ENCODE results near the gene DCUN1D2. TPM values are rescaled to one million over a fixed set of nuclear protein-coding genes. Genes with fewer than 3 reads are reported as not detected.

The DCUN1D2 gene
- total RNA-seq, 1 experiment from 2014 or later = 26.2 TPM

GRCh38 chr13:113511361-113511760 lies 20.9 kb upstream of the DCUN1D2 start:
- Histone ChIP-seq H2AFZ (ENCODE audit: low read length) (no peak overlapping the region), H3K79me2 (ENCODE audit: low read length) (no peaks in the 10 kb centered on the region)

DNA sequence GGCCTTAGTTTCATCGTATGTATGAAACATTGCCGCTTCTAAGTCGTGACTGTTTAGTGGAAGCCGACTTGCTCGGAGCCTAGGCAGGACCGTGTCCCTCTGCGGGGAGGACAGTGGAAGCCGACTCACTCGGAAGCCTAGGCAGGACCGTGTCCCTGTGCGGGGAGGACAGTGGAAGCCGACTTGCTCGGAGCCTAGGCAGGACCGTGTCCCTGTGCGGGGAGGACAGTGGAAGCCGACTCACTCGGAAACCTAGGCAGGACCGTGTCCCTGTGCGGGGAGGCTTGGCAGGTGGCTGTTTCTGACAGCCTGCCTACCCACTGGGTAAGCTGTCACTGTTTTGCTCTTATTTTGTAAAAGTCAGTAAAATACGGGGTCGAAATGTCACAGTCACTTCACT lies 20.4 kb upstream of the DCUN1D2 start:
- no peaks in the 10 kb centered on the region for H3K4me1 ChIP-seq (ENCODE audit: low read length)
- H3K27me3 ChIP-seq (ENCODE audit: low read length) = no peaks in the 10 kb centered on the region
- no peak overlapping the region for H3K4me2 ChIP-seq (ENCODE audit: low read depth, low read length, poor library complexity, severe bottlenecking)
- no peaks in the 10 kb centered on the region for H4K20me1 ChIP-seq (ENCODE audit: insufficient read depth, low read depth, low read length)
- no peak overlapping the region for H3K9ac ChIP-seq (ENCODE audit: low read length)
- H3K4me3 ChIP-seq (ENCODE audit: low read length) = no peak overlapping the region
- H2AFZ ChIP-seq (ENCODE audit: low read length) = no peak overlapping the region
- DNase-seq = no peak
- no peaks in the 10 kb centered on the region for H3K9me3 ChIP-seq (ENCODE audit: low read length)
- no peaks in the 10 kb centered on the region for H3K36me3 ChIP-seq (ENCODE audit: insufficient read depth, low read length)
- no peak overlapping the region for H3K27ac ChIP-seq (ENCODE audit: low read length)
- 0 out of 2 replicates have a peak, but pooled peaks cover 2% of the 10 kb centered on the region for H3K79me2 ChIP-seq (ENCODE audit: low read length)
- H3K9me2 ChIP-seq (replicated peaks; ENCODE audit: insufficient read depth, low read length) = no peaks in the 10 kb centered on the region

More at GRCh38 chr13:113511361-113511760, 20.9 kb upstream of the DCUN1D2 start:
- H3K27ac ChIP-seq (ENCODE audit: low read length) = no peak overlapping the region
- H3K9ac ChIP-seq (ENCODE audit: low read length) = no peak overlapping the region
- no peak overlapping the region for H3K4me3 ChIP-seq (ENCODE audit: low read length)
- no peaks in the 10 kb centered on the region for H4K20me1 ChIP-seq (ENCODE audit: insufficient read depth, low read depth, low read length)
- no peaks in the 10 kb centered on the region for H3K27me3 ChIP-seq (ENCODE audit: low read length)
- no peaks in the 10 kb centered on the region for H3K4me1 ChIP-seq (ENCODE audit: low read length)
- H3K9me2 ChIP-seq (replicated peaks; ENCODE audit: insufficient read depth, low read length) = no peaks in the 10 kb centered on the region
- no peaks in the 10 kb centered on the region for H3K9me3 ChIP-seq (ENCODE audit: low read length)
- no peaks in the 10 kb centered on the region for H3K36me3 ChIP-seq (ENCODE audit: insufficient read depth, low read length)
- DNase-seq = no peak
- H3K4me2 ChIP-seq (ENCODE audit: low read depth, low read length, poor library complexity, severe bottlenecking) = no peak overlapping the region

DNA sequence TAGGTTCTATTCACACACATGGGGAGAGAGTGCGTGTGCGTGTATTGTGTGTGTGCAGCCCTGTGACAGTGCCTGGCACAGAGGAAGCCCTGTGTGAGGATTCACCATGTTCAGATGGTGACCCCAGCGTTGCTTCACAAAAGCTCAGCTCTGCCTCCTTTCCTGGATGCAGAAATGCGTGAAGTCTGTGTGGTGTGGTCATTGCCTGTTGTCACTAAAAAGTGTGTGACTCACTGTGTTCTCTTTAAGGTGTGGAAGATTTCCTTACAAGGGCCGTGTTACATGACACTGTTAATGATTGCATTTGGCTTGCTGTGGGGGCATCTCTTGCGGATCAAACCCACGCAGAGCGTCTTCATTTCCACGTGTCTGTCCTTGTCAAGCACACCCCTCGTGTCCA lies 19.5 kb upstream of the DCUN1D2 start:
- Histone ChIP-seq H3K4me3 (ENCODE audit: low read length) (no peak overlapping the region), H3K4me1 (ENCODE audit: low read length) (no peaks in the 10 kb centered on the region), H3K79me2 (ENCODE audit: low read length) (0 out of 2 replicates have a peak, but pooled peaks cover 7% of the 10 kb centered on the region), H2AFZ (ENCODE audit: low read length) (no peak overlapping the region), H3K27me3 (ENCODE audit: low read length) (no peaks in the 10 kb centered on the region), H3K9me2 (replicated peaks; ENCODE audit: insufficient read depth, low read length) (no peaks in the 10 kb centered on the region), H3K9me3 (ENCODE audit: low read length) (no peaks in the 10 kb centered on the region), H3K27ac (ENCODE audit: low read length) (no peak overlapping the region), H4K20me1 (ENCODE audit: insufficient read depth, low read depth, low read length) (no peaks in the 10 kb centered on the region), H3K9ac (ENCODE audit: low read length) (no peak overlapping the region), H3K36me3 (ENCODE audit: insufficient read depth, low read length) (no peaks in the 10 kb centered on the region), H3K4me2 (ENCODE audit: low read depth, low read length, poor library complexity, severe bottlenecking) (no peak overlapping the region)
- DNase-seq = no peak

DNA sequence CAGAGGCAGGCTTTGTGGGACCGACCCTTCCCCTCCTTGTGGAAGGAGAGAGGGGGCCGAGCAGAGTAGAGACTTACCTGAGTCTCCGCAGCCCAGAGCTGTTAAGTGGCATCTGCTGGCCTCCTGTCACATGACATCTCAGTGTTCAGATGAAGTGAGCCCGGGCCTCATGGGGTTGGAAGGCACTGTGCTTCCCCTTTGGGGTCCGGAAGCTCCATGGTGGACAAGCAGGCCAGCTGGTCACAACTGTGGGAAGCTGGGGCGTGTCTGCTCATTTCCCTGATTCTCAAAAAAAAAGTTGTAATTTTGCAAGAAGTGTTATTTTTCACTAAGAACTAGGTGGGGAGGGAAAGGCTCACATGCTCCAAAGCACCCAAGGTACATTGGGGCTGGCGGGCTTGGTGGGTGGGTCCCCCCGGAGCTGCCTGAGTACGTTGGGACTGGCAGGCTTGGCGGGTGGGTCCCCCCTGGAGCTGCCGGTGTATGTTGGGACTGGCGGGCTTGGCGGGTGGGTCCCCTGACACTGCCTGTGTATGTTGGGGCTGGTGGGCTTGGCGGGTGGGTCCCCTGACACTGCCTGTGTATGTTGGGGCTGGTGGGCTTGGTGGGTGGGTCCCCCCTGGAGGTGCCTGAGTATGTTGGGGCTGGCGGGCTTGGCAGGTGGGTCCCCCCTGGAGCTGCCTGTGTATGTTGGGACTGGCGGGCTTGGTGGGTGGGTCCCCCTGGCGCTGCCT lies 18.2 kb upstream of the DCUN1D2 start:
- Histone ChIP-seq H3K27me3 (ENCODE audit: low read length) (no peaks in the 10 kb centered on the region), H3K4me2 (ENCODE audit: low read depth, low read length, poor library complexity, severe bottlenecking) (no peak overlapping the region), H3K36me3 (ENCODE audit: insufficient read depth, low read length) (peaks cover 7% of the 10 kb centered on the region; the same call in 1 of the 2 replicates), H3K27ac (ENCODE audit: low read length) (no peak overlapping the region), H3K4me3 (ENCODE audit: low read length) (no peak overlapping the region), H3K4me1 (ENCODE audit: low read length) (no peaks in the 10 kb centered on the region), H3K9me3 (ENCODE audit: low read length) (no peaks in the 10 kb centered on the region), H2AFZ (ENCODE audit: low read length) (no peak overlapping the region), H3K9ac (ENCODE audit: low read length) (no peak overlapping the region), H3K79me2 (ENCODE audit: low read length) (0 out of 2 replicates have a peak, but pooled peaks cover 7% of the 10 kb centered on the region), H4K20me1 (ENCODE audit: insufficient read depth, low read depth, low read length) (no peaks in the 10 kb centered on the region), H3K9me2 (replicated peaks; ENCODE audit: insufficient read depth, low read length) (no peaks in the 10 kb centered on the region)
- DNase-seq = no peak

- H3K4me2 ChIP-seq (ENCODE audit: low read depth, low read length, poor library complexity, severe bottlenecking) = no peak overlapping the region
- H3K36me3 ChIP-seq (ENCODE audit: insufficient read depth, low read length) = peaks cover 9% of the 10 kb centered on the region; the same call in 1 of the 2 replicates
- DNase-seq = no peak
These were observed 17.2 kb upstream of the DCUN1D2 start for GRCh38 chr13:113507505-113508345.

DNA sequence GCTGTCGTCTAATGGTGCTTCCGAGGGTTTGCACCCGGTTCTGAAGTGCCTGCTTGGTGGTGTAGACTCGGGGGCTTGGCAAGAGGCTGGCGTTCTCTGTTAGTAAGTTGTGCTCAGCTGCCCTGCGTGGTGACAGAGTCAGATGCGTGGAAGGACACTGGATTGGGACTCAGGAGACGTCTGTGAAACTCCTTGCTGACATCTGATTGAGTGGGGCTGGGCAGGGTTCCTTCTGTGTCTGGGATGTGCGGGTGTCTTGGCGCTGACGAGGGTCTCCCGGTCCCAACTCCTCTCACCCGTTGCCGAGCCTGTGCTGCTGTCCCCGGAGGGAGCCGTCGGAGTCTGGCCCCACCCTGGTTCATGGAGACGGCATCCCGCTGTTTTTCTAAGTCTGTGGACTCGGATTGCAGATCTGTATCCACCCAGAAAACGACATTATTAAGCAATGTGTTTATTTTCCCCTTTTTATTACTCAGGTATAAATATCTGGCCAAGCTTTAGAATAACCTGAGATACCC lies 16.4 kb upstream of the DCUN1D2 start:
- no peak for DNase-seq
- H3K27me3 ChIP-seq (ENCODE audit: low read length) = no peaks in the 10 kb centered on the region
- no peak overlapping the region for H2AFZ ChIP-seq (ENCODE audit: low read length)
- no peak overlapping the region for H3K9ac ChIP-seq (ENCODE audit: low read length)
- H3K9me3 ChIP-seq (ENCODE audit: low read length) = no peaks in the 10 kb centered on the region
- H3K9me2 ChIP-seq (replicated peaks; ENCODE audit: insufficient read depth, low read length) = no peaks in the 10 kb centered on the region
- no peak overlapping the region for H3K4me3 ChIP-seq (ENCODE audit: low read length)
- 0 out of 2 replicates have a peak, but pooled peaks cover 7% of the 10 kb centered on the region for H3K79me2 ChIP-seq (ENCODE audit: low read length)
- H3K4me2 ChIP-seq (ENCODE audit: low read depth, low read length, poor library complexity, severe bottlenecking) = no peak overlapping the region
- H3K27ac ChIP-seq (ENCODE audit: low read length) = no peak overlapping the region
- no peaks in the 10 kb centered on the region for H3K4me1 ChIP-seq (ENCODE audit: low read length)
- H4K20me1 ChIP-seq (ENCODE audit: insufficient read depth, low read depth, low read length) = no peaks in the 10 kb centered on the region
- H3K36me3 ChIP-seq (ENCODE audit: insufficient read depth, low read length) = peaks cover 10% of the 10 kb centered on the region; the same call in 1 of the 2 replicates

More at GRCh38 chr13:113507505-113508345, 17.2 kb upstream of the DCUN1D2 start:
- Histone ChIP-seq H3K9me2 (replicated peaks; ENCODE audit: insufficient read depth, low read length) (no peaks in the 10 kb centered on the region), H3K27me3 (ENCODE audit: low read length) (no peaks in the 10 kb centered on the region), H3K27ac (ENCODE audit: low read length) (no peak overlapping the region), H3K4me1 (ENCODE audit: low read length) (no peaks in the 10 kb centered on the region), H3K4me3 (ENCODE audit: low read length) (no peak overlapping the region), H4K20me1 (ENCODE audit: insufficient read depth, low read depth, low read length) (no peaks in the 10 kb centered on the region), H2AFZ (ENCODE audit: low read length) (no peak overlapping the region), H3K79me2 (ENCODE audit: low read length) (0 out of 2 replicates have a peak, but pooled peaks cover 7% of the 10 kb centered on the region), H3K9me3 (ENCODE audit: low read length) (no peaks in the 10 kb centered on the region), H3K9ac (ENCODE audit: low read length) (no peak overlapping the region)

- H3K9me2 ChIP-seq (replicated peaks; ENCODE audit: insufficient read depth, low read length) = no peaks in the 10 kb centered on the region
- H2AFZ ChIP-seq (ENCODE audit: low read length) = no peak overlapping the region
- H3K79me2 ChIP-seq (ENCODE audit: low read length) = 0 out of 2 replicates have a peak, but pooled peaks cover 7% of the 10 kb centered on the region
- DNase-seq = no peak
- H3K27ac ChIP-seq (ENCODE audit: low read length) = no peak overlapping the region
- H3K9ac ChIP-seq (ENCODE audit: low read length) = no peak overlapping the region
- H3K4me1 ChIP-seq (ENCODE audit: low read length) = no peaks in the 10 kb centered on the region
- H3K4me2 ChIP-seq (ENCODE audit: low read depth, low read length, poor library complexity, severe bottlenecking) = no peak overlapping the region
- H4K20me1 ChIP-seq (ENCODE audit: insufficient read depth, low read depth, low read length) = no peaks in the 10 kb centered on the region
- H3K4me3 ChIP-seq (ENCODE audit: low read length) = no peak overlapping the region
- peaks cover 18% of the 10 kb centered on the region; the same call in 1 of the 2 replicates for H3K36me3 ChIP-seq (ENCODE audit: insufficient read depth, low read length)
- H3K27me3 ChIP-seq (ENCODE audit: low read length) = no peaks in the 10 kb centered on the region
- no peaks in the 10 kb centered on the region for H3K9me3 ChIP-seq (ENCODE audit: low read length)
These were observed 15.6 kb upstream of the DCUN1D2 start for GRCh38 chr13:113506025-113506685.
